Measurements from ENCODE around the gene FSD1L. TPM values are rescaled to one million over a fixed set of nuclear protein-coding genes. Genes with fewer than 3 reads are reported as not detected.

FSD1L gene
- total RNA-seq, 1 donor from 2014 or later: 3.3 TPM

- Histone ChIP-seq H3K36me3 (ENCODE audit: control insufficient read depth, insufficient read depth, low read length) (no peaks in the 10 kb centered on the region), H3K4me3 (ENCODE audit: low read depth, low read length) (no peak overlapping the region), H3K27me3 (ENCODE audit: control insufficient read depth, insufficient read depth, low read length) (no peaks in the 10 kb centered on the region)
- no peak for DNase-seq (ENCODE audit: low read depth)
- TF ChIP-seq CTCF (IDR thresholded peaks at IDR 0.05; ENCODE audit: insufficient read depth, low read length, poor library complexity, severe bottlenecking): no peak
Measured at GRCh38 chr9:105418588-105419500, 29.0 kb upstream of the FSD1L start.

GRCh38 chr9:105419816-105420597, 27.8 kb upstream of the FSD1L start:
- Histone ChIP-seq H3K36me3 (ENCODE audit: control insufficient read depth, insufficient read depth, low read length) (no peaks in the 10 kb centered on the region), H3K27me3 (ENCODE audit: control insufficient read depth, insufficient read depth, low read length) (no peaks in the 10 kb centered on the region), H3K4me3 (ENCODE audit: low read depth, low read length) (no peak overlapping the region)
- no peak for TF ChIP-seq CTCF (IDR thresholded peaks at IDR 0.05; ENCODE audit: insufficient read depth, low read length, poor library complexity, severe bottlenecking)
- no peak for DNase-seq (ENCODE audit: low read depth)

- no peak for DNase-seq (ENCODE audit: low read depth)
- Histone ChIP-seq H3K36me3 (ENCODE audit: control insufficient read depth, insufficient read depth, low read length) (no peaks in the 10 kb centered on the region), H3K4me3 (ENCODE audit: low read depth, low read length) (no peak overlapping the region), H3K27me3 (ENCODE audit: control insufficient read depth, insufficient read depth, low read length) (no peaks in the 10 kb centered on the region)
- TF ChIP-seq CTCF (IDR thresholded peaks at IDR 0.05; ENCODE audit: insufficient read depth, low read length, poor library complexity, severe bottlenecking): no peak
Measured at GRCh38 chr9:105421154-105421553, 26.7 kb upstream of the FSD1L start.

GRCh38 chr9:105421864-105422263, 26.0 kb upstream of the FSD1L start:
- no peak overlapping the region for H3K4me3 ChIP-seq (ENCODE audit: low read depth, low read length)
- no peaks in the 10 kb centered on the region for H3K36me3 ChIP-seq (ENCODE audit: control insufficient read depth, insufficient read depth, low read length)
- no peaks in the 10 kb centered on the region for H3K27me3 ChIP-seq (ENCODE audit: control insufficient read depth, insufficient read depth, low read length)
- DNase-seq (ENCODE audit: low read depth): no peak
- no peak for TF ChIP-seq CTCF (IDR thresholded peaks at IDR 0.05; ENCODE audit: insufficient read depth, low read length, poor library complexity, severe bottlenecking)

GRCh38 chr9:105425816-105426433, 21.9 kb upstream of the FSD1L start:
- no peaks in the 10 kb centered on the region for H3K27me3 ChIP-seq (ENCODE audit: control insufficient read depth, insufficient read depth, low read length)
- no peaks in the 10 kb centered on the region for H3K36me3 ChIP-seq (ENCODE audit: control insufficient read depth, insufficient read depth, low read length)
- peak; percentile 49 for TF ChIP-seq CTCF (IDR thresholded peaks at IDR 0.05; ENCODE audit: insufficient read depth, low read length, poor library complexity, severe bottlenecking)
- no peak for DNase-seq (ENCODE audit: low read depth)
- no peak overlapping the region for H3K4me3 ChIP-seq (ENCODE audit: low read depth, low read length)
